ENCODE measurements around the gene SDK1. TPM values are rescaled to one million over a fixed set of nuclear protein-coding genes. Genes with fewer than 3 reads are reported as not detected.

SDK1 gene
- total and polyA plus RNA-seq, 2 donors (not counting 3 experiments of a cell fraction or from before 2014, with no cell fraction given) = 1.6 to 3.9 TPM

- Histone ChIP-seq H3K79me2 (ENCODE audit: control insufficient read depth, insufficient read depth, low read length) (no peaks in the 10 kb centered on the region), H3K4me1 (ENCODE audit: control insufficient read depth, extremely low read depth, insufficient read depth, low read length) (no peaks in the 10 kb centered on the region), H2AFZ (ENCODE audit: low read depth, low read length) (no peak overlapping the region), H4K20me1 (replicated peaks; ENCODE audit: control insufficient read depth, extremely low read depth, insufficient read depth, low read length) (no peaks in the 10 kb centered on the region), H3K27ac (ENCODE audit: insufficient read depth, low read depth, low read length) (no peak overlapping the region), H3K4me3 (replicated peaks in 1 of 3; ENCODE audit: insufficient read depth in 1 of 3, low read depth in 1 of 3, low read length in 3 of 3) (no peak overlapping the region), H3K27me3 (ENCODE audit: control insufficient read depth in 2 of 2, insufficient read depth in 2 of 2, low read length in 2 of 2) (no peaks in the 10 kb centered on the region), H3K9ac (replicated peaks; ENCODE audit: extremely low read depth, insufficient read depth, low read length) (no peak overlapping the region), H3K9me1 (replicated peaks; ENCODE audit: control insufficient read depth, extremely low read depth, insufficient read depth, low read length) (no peaks in the 10 kb centered on the region), H3K9me3 (replicated peaks; ENCODE audit: control insufficient read depth, insufficient read depth, low read length) (no peaks in the 10 kb centered on the region), H3K4me2 (ENCODE audit: insufficient read depth, low read length) (no peak overlapping the region), H3K36me3 (ENCODE audit: control insufficient read depth in 2 of 2, extremely low read depth in 1 of 2, insufficient read depth in 2 of 2, low read length in 2 of 2) (no peaks in the 10 kb centered on the region)
- dilution Hi-C loops (cut with MboI; ENCODE audit: extremely low pct_ligation_motif_present, low sequenced_read_pairs) = no loop called here
- intact Hi-C loops (cut with micrococcal nuclease) = no loop called here
- FAIRE-seq (no peak), DNase-seq (ENCODE audit: low read depth, low spot score) (no peak)
- POLR2A ChIA-PET = no interaction called here
- TF ChIP-seq FOS (IDR thresholded peaks at IDR 0.05; ENCODE audit: borderline replicate concordance, insufficient read depth, low read length) (no peak), POLR2AphosphoS5 (IDR thresholded peaks at IDR 0.05; ENCODE audit: insufficient read depth, low read depth, low read length) (no peak), POLR2A (IDR thresholded peaks at IDR 0.05; ENCODE audit: low read depth, low read length) (no peak), MYC (IDR thresholded peaks at IDR 0.05; ENCODE audit: low read depth, low read length) (no peak), GATA2 (IDR thresholded peaks at IDR 0.05; ENCODE audit: insufficient read depth, insufficient read length, low read depth, low read length) (no peak), EZH2 (IDR thresholded peaks at IDR 0.05; ENCODE audit: borderline replicate concordance, low read depth, low read length, severe bottlenecking) (no peak), CTCF (IDR thresholded peaks at IDR 0.05; ENCODE audit: extremely low read depth in 1 of 2, insufficient read depth in 1 of 2, low read depth in 1 of 2, low read length in 2 of 2) (no peak), JUN (IDR thresholded peaks at IDR 0.05; ENCODE audit: borderline replicate concordance, insufficient read depth, insufficient read length, low read depth) (no peak), MAX (IDR thresholded peaks at IDR 0.05; ENCODE audit: insufficient read depth, insufficient read length) (no peak)
- CTCF ChIA-PET = no interaction called here
- no TSS peak for BruUV-seq (replicated peaks)
Observed at GRCh38 chr7:4208086-4208485, 907.0 kb downstream of the SDK1 start.

Data from endothelial cell of umbilical vein (primary cell).